Measurements from ENCODE around the gene RAPGEF2. TPM values are rescaled to one million over a fixed set of nuclear protein-coding genes. Genes with fewer than 3 reads are reported as not detected.
A peak's percentile ranks its signal among the peaks of the same experiment; 100 is the strongest.

The RAPGEF2 gene
- polyA plus RNA-seq, 1 donor (not counting 4 experiments of a cell fraction or from before 2014, with no cell fraction given): 23.8 TPM

- H3K4me2 ChIP-seq (ENCODE audit: control insufficient read depth, extremely low read depth, insufficient read depth, low read depth, low read length): peak overlapping the region; percentile 46
- H3K9me3 ChIP-seq (ENCODE audit: control insufficient read depth, low read depth, low read length): no peaks in the 10 kb centered on the region
- no peak overlapping the region for H3K4me3 ChIP-seq (ENCODE audit: control insufficient read depth in 2 of 3, extremely low read depth in 1 of 3, insufficient read depth in 2 of 3, low read depth in 1 of 3, low read length in 3 of 3)
- H4K20me1 ChIP-seq (ENCODE audit: control insufficient read depth, extremely low read depth, insufficient read depth, low read length): no peaks in the 10 kb centered on the region
- no peaks in the 10 kb centered on the region for H3K36me3 ChIP-seq (ENCODE audit: control insufficient read depth in 2 of 2, extremely low read depth in 1 of 2, insufficient read depth in 2 of 2, low read length in 2 of 2)
- FAIRE-seq (peak; percentile 71), DNase-seq (ENCODE audit: low read depth, low spot score) (no peak)
- no peaks in the 10 kb centered on the region for H3K79me2 ChIP-seq (ENCODE audit: control insufficient read depth, insufficient read depth, low read length)
- H2AFZ ChIP-seq (ENCODE audit: control insufficient read depth, low read length): no peak overlapping the region
- no peaks in the 10 kb centered on the region for H3K27me3 ChIP-seq (ENCODE audit: control insufficient read depth, extremely low read depth, insufficient read depth, low read length)
- H3K9me1 ChIP-seq (ENCODE audit: control insufficient read depth, extremely low read depth, insufficient read depth, low read length): no peaks in the 10 kb centered on the region
- H3K27ac ChIP-seq (ENCODE audit: control insufficient read depth, insufficient read depth, low read length): peak overlapping the region; percentile 39
- H3K9ac ChIP-seq (ENCODE audit: control insufficient read depth, extremely low read depth, insufficient read depth, low read length): no peak overlapping the region
- dilution Hi-C loops (cut with MboI; ENCODE audit: extremely low pct_ligation_motif_present, low sequenced_read_pairs): no loop called here
- no peak for TF ChIP-seq CTCF (optimal IDR thresholded peaks at IDR 0.05 in 1 of 3, IDR thresholded peaks at IDR 0.05 in 1 of 3, conservative IDR thresholded peaks at IDR 0.05 in 1 of 3; ENCODE audit: extremely low read depth in 1 of 3, insufficient read depth in 2 of 3, low read length in 3 of 3)
- no peak for TF ChIP-seq EZH2 (IDR thresholded peaks at IDR 0.05; ENCODE audit: low read length)
- peaks cover 19% of the 10 kb centered on the region for H3K4me1 ChIP-seq (ENCODE audit: control insufficient read depth, extremely low read depth, insufficient read depth, low read length)
Measured at GRCh38 chr4:159290321-159291030, 187.6 kb downstream of the RAPGEF2 start.

GRCh38 chr4:159291176-159291575 lies 188.3 kb downstream of the RAPGEF2 start:
- Histone ChIP-seq H3K4me1 (ENCODE audit: control insufficient read depth, extremely low read depth, insufficient read depth, low read length) (peaks cover 26% of the 10 kb centered on the region), H2AFZ (ENCODE audit: control insufficient read depth, low read length) (no peak overlapping the region), H3K27me3 (ENCODE audit: control insufficient read depth, extremely low read depth, insufficient read depth, low read length) (no peaks in the 10 kb centered on the region), H3K4me3 (ENCODE audit: control insufficient read depth in 2 of 3, extremely low read depth in 1 of 3, insufficient read depth in 2 of 3, low read depth in 1 of 3, low read length in 3 of 3) (no peak overlapping the region), H3K9me3 (ENCODE audit: control insufficient read depth, low read depth, low read length) (no peaks in the 10 kb centered on the region), H3K27ac (ENCODE audit: control insufficient read depth, insufficient read depth, low read length) (peak overlapping the region; percentile 39), H3K9me1 (ENCODE audit: control insufficient read depth, extremely low read depth, insufficient read depth, low read length) (no peaks in the 10 kb centered on the region), H4K20me1 (ENCODE audit: control insufficient read depth, extremely low read depth, insufficient read depth, low read length) (no peaks in the 10 kb centered on the region), H3K79me2 (ENCODE audit: control insufficient read depth, insufficient read depth, low read length) (no peaks in the 10 kb centered on the region), H3K36me3 (ENCODE audit: control insufficient read depth in 2 of 2, extremely low read depth in 1 of 2, insufficient read depth in 2 of 2, low read length in 2 of 2) (no peaks in the 10 kb centered on the region), H3K4me2 (ENCODE audit: control insufficient read depth, extremely low read depth, insufficient read depth, low read depth, low read length) (peak overlapping the region; percentile 6), H3K9ac (ENCODE audit: control insufficient read depth, extremely low read depth, insufficient read depth, low read length) (no peak overlapping the region)
- FAIRE-seq: no peak
- dilution Hi-C loops (cut with MboI; ENCODE audit: extremely low pct_ligation_motif_present, low sequenced_read_pairs): no loop called here
- DNase-seq (ENCODE audit: low read depth, low spot score): no peak
- TF ChIP-seq EZH2 (IDR thresholded peaks at IDR 0.05; ENCODE audit: low read length) (no peak), CTCF (optimal IDR thresholded peaks at IDR 0.05 in 1 of 3, IDR thresholded peaks at IDR 0.05 in 1 of 3, conservative IDR thresholded peaks at IDR 0.05 in 1 of 3; ENCODE audit: extremely low read depth in 1 of 3, insufficient read depth in 2 of 3, low read length in 3 of 3) (no peak)

All from keratinocyte (primary cell).